Peyer's patch (tissue), 4 donors: ENCODE data around the gene C1QL1. TPM values are rescaled to one million over a fixed set of nuclear protein-coding genes. Genes with fewer than 3 reads are reported as not detected.
A peak's percentile ranks its signal among the peaks of the same experiment; 100 is the strongest.

Experiments
- DNase-seq, 3 donors: peaks; one replicate each; pipeline ENCODE4 v3.0.0-alpha.2; 2017 to 2019
- H3K27ac ChIP-seq, 4 donors: fragments of 200-600 bp; sonication (generic); one replicate each; pipeline ENCODE4 v1.5.1; 2016 to 2019
- H3K27me3 ChIP-seq, 2 donors: fragments of 200-600 bp; sonication (generic); one replicate each; pipeline ENCODE4 v1.5.1; 2019
- H3K36me3 ChIP-seq, 3 donors: fragments of 200-600 bp; sonication (generic); one replicate each; pipeline ENCODE4 v1.5.1; 2016 to 2019
- H3K4me1 ChIP-seq, 4 donors: fragments of 200-600 bp; sonication (generic); one replicate each; pipeline ENCODE4 v1.5.1; 2016 to 2019
- H3K4me3 ChIP-seq, 4 donors: fragments of 200-600 bp; sonication (generic); 1 replicate in 3 of 4; 2 replicates in 1 of 4; pipeline ENCODE4 v1.5.1; 2016 to 2019; ENCODE audit warnings: mild to moderate bottlenecking in 1 of 4
- H3K9me3 ChIP-seq, 4 donors: fragments of 200-600 bp; sonication (generic); one replicate each; pipeline ENCODE4 v1.5.1; 2016 to 2019; ENCODE audit warnings: mild to moderate bottlenecking in 1 of 4
- POLR2A ChIP-seq, 2 donors: fragments of 450-650 bp; IDR thresholded peaks; one replicate each; pipeline ENCODE4 v1.5.1; 2017; ENCODE audit warnings: antibody characterized with exemption in 2 of 2, mild to moderate bottlenecking in 2 of 2, moderate library complexity in 2 of 2
- total RNA-seq, 4 donors: library from RNA; depleted of rRNA; stranded (reverse); fragments of >200 nt; gene quantifications; one replicate each; pipeline ENCODE4 v1.1.0, GENCODE V29; 2016
- TF ChIP-seq, protein P1 (sequence below), 6 experiments: fragments of 450-650 bp in 4 of 6; fragments of 200-600 bp in 2 of 6; sonication (generic) in 1 of 6; IDR thresholded peaks; one replicate each; pipeline ENCODE4 v1.5.1; 2017 to 2019; ENCODE audit warnings: antibody characterized with exemption in 6 of 6, mild to moderate bottlenecking in 3 of 6, moderate library complexity in 1 of 6

The C1QL1 gene
- total RNA-seq, 4 donors from 2014 or later = 0.67 to 3.3 TPM; not detected in 2

GRCh38 chr17:44925731-44926697 is 42.1 kb downstream of the C1QL1 start:
- H3K36me3 ChIP-seq = no peaks in the 10 kb centered on the region
- TF ChIP-seq POLR2A (IDR thresholded peaks at IDR 0.05) = no peak
- TF ChIP-seq, protein P1, sequence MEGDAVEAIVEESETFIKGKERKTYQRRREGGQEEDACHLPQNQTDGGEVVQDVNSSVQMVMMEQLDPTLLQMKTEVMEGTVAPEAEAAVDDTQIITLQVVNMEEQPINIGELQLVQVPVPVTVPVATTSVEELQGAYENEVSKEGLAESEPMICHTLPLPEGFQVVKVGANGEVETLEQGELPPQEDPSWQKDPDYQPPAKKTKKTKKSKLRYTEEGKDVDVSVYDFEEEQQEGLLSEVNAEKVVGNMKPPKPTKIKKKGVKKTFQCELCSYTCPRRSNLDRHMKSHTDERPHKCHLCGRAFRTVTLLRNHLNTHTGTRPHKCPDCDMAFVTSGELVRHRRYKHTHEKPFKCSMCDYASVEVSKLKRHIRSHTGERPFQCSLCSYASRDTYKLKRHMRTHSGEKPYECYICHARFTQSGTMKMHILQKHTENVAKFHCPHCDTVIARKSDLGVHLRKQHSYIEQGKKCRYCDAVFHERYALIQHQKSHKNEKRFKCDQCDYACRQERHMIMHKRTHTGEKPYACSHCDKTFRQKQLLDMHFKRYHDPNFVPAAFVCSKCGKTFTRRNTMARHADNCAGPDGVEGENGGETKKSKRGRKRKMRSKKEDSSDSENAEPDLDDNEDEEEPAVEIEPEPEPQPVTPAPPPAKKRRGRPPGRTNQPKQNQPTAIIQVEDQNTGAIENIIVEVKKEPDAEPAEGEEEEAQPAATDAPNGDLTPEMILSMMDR (IDR thresholded peaks at IDR 0.05) = no peak
- peak in 1 of 3 donors; percentile 41 for DNase-seq
- H3K27me3 ChIP-seq = no peaks in the 10 kb centered on the region
- no peaks in the 10 kb centered on the region for H3K4me1 ChIP-seq
- H3K4me3 ChIP-seq = no peak overlapping the region
- H3K27ac ChIP-seq = no peak overlapping the region
- H3K9me3 ChIP-seq = no peaks in the 10 kb centered on the region

GRCh38 chr17:44924107-44924544 is 44.0 kb downstream of the C1QL1 start:
- no peak for TF ChIP-seq POLR2A (IDR thresholded peaks at IDR 0.05)
- TF ChIP-seq, protein P1 (IDR thresholded peaks at IDR 0.05) = no peak
- Histone ChIP-seq H3K27me3 (no peaks in the 10 kb centered on the region), H3K4me1 (no peaks in the 10 kb centered on the region), H3K9me3 (no peaks in the 10 kb centered on the region), H3K36me3 (no peaks in the 10 kb centered on the region), H3K27ac (no peak overlapping the region), H3K4me3 (no peak overlapping the region)
- peak in 2 of 3 donors; percentile 0 to 23 for DNase-seq

DNA sequence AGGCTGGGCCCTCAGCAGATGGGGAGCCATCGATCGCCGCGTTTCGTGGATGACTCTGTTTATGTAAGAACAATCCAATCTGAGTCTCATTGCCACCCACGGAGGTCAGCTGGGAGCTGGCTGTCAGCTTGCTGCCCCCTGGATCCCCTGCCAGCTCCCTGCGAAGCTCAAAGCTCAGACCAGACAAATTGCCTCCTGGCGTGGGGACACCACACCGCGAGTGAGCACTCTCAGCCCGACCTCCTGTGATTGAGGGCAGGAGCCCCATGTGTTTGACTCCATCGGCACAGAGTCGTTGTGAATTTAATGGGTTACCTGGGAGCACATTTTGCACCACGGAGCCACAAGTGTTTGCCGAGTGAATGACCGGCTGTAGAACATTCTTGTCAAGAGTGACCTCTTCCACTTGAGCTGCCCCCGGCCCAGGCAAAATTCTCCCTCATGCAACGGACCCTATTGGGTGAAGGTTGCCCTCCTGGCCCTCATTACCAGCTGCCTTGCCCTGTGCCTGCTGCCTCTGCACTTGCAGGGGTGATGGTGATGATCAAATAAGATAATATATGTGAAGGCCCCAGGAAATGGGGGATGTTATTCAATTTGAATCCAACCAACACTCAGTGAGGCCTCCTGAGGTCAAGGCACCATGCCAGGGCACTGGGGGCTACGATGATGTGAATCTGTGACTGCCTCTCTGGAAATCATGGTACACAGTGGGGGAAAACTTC is 45.2 kb downstream of the C1QL1 start:
- Histone ChIP-seq H3K4me1 (no peaks in the 10 kb centered on the region), H3K27me3 (no peaks in the 10 kb centered on the region)
- peak in 2 of 3 donors; percentile 35 to 37 for DNase-seq

DNA sequence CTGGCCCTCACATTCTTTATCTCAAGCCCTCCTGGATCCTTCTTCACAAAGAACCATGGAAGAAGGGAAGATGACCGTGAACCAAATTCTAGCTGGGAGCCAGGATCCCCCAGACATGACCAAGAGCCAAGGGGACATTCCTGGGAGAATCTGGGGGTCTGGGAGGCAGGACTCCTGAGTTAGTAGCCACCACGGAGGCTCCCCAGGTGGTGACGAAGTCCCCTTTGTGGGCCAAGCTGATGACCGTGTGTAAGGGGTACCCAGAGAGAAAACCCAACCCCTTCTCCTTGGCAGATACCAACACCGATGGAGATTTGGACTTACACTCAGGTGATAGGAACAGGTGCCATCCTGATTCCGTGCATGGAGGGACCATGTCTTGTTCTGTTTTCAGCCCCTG is 46.0 kb downstream of the C1QL1 start:
- Histone ChIP-seq H3K27me3 (no peaks in the 10 kb centered on the region), H3K27ac (no peak overlapping the region), H3K9me3 (no peaks in the 10 kb centered on the region), H3K4me3 (no peak overlapping the region), H3K36me3 (no peaks in the 10 kb centered on the region), H3K4me1 (no peaks in the 10 kb centered on the region)
- peak in 2 of 3 donors; percentile 22 to 34 for DNase-seq
- TF ChIP-seq POLR2A (IDR thresholded peaks at IDR 0.05) = no peak
- TF ChIP-seq, protein P1 (IDR thresholded peaks at IDR 0.05) = no peak

More for the DNA sequence above, 45.2 kb downstream of the C1QL1 start:
- H3K9me3 ChIP-seq = no peaks in the 10 kb centered on the region
- no peaks in the 10 kb centered on the region for H3K36me3 ChIP-seq
- H3K4me3 ChIP-seq = no peak overlapping the region
- no peak overlapping the region for H3K27ac ChIP-seq
- TF ChIP-seq, protein P1 (IDR thresholded peaks at IDR 0.05) = no peak
- no peak for TF ChIP-seq POLR2A (IDR thresholded peaks at IDR 0.05)

DNA sequence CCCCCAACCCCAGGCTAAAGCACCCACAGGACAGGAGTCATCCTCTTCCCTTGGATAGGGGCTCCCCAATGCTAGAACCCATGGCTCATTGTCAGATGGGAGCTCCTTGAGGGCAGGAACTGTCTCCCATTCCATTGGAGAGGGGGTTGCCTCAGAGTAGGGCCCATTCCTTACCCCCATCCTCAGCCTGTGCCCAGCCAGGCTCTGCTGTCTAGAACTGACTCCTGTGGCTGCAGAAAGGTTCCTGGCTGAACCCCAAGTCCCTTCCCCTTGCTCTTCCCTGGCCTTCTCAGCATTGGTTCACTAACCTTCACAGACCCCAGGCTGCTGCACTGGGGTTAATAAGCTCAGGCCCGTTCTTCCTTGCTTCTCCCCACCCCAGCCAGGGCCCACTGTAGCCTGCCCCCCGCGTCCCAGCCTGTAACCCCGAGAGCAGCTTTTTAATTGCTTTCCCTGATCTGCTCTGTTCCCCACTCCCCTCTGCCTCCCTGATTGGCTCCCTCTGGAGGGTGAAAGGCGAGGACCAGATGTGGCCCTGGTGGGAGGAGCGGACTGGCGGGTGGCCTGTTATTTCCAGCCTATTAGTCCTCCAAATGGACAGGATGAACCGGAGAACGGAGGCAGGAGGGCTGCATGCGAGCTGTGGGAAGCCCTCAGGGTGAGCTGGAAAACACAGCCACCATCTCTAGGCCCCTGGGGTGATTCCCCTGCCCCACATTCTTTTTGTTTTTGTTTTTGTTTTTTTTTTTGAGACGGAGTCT is 46.8 kb downstream of the C1QL1 start:
- Histone ChIP-seq H3K27me3 (no peaks in the 10 kb centered on the region), H3K27ac (no peak overlapping the region), H3K36me3 (no peaks in the 10 kb centered on the region), H3K4me3 (no peak overlapping the region), H3K4me1 (no peaks in the 10 kb centered on the region), H3K9me3 (no peaks in the 10 kb centered on the region)
- TF ChIP-seq, protein P1 (IDR thresholded peaks at IDR 0.05) = no peak
- TF ChIP-seq POLR2A (IDR thresholded peaks at IDR 0.05) = no peak
- peak in 2 of 3 donors; percentile 42 to 54 for DNase-seq
